ENCODE data around the gene ENG. TPM values are rescaled to one million over a fixed set of nuclear protein-coding genes. Genes with fewer than 3 reads are reported as not detected.
A peak's percentile ranks its signal among the peaks of the same experiment; 100 is the strongest.

Gene ENG
- polyA plus RNA-seq, 1 of the 3 experiments (the other 2 are of a cell fraction): 18.8 TPM

- H3K27ac ChIP-seq (ENCODE audit: low read depth in 2 of 2, low read length in 1 of 2): peak overlapping the region in 1 of 2 experiments; percentile 75; a peak in 1 of 4 replicates
- no peaks in the 10 kb centered on the region for H3K27me3 ChIP-seq (ENCODE audit: insufficient read depth)
- DNase-seq: no peak
- 95% methylated on average over 15 of the region's 19 CpGs for WGBS (ENCODE audit: low lambda C conversion rate)
- peaks cover 8% of the 10 kb centered on the region for H3F3A ChIP-seq (replicated peaks; ENCODE audit: insufficient read depth)
- H3K9ac ChIP-seq: no peak overlapping the region
- ChIA-PET CTCF (interaction anchor here (1.0 to 1.6 kb wide), 2 partner anchors 10 to 107 kb away, joined by 4 to 6 read pairs; no protein-coding TSS in a partner anchor), POLR2A (no interaction called here)
- H2AFZ ChIP-seq (ENCODE audit: low read depth): no peak overlapping the region
- H3K4me2 ChIP-seq: no peak overlapping the region
- peaks cover 0 to 33% of the 10 kb centered on the region in 2 experiments; a peak in 1 of 4 replicates for H3K4me1 ChIP-seq (ENCODE audit: control insufficient read depth in 1 of 2, insufficient read depth in 2 of 2, low read depth in 1 of 2, low read length in 1 of 2)
- 0 out of 2 replicates have a peak, but pooled peaks cover 3% of the 10 kb centered on the region for H3K79me2 ChIP-seq (ENCODE audit: insufficient read depth)
- TF ChIP-seq EZH2phosphoT487 (IDR thresholded peaks at IDR 0.05; ENCODE audit: borderline replicate concordance, low read depth): no peak
- no peak for TF ChIP-seq MEF2A (IDR thresholded peaks at IDR 0.05; ENCODE audit: borderline replicate concordance, low read depth)
- TF ChIP-seq RAD21 (IDR thresholded peaks at IDR 0.05; ENCODE audit: low read length): no peak
- no peak for TF ChIP-seq FOXJ3 (CRISPR knock-in tag; IDR thresholded peaks at IDR 0.05)
- TF ChIP-seq, protein P1, sequence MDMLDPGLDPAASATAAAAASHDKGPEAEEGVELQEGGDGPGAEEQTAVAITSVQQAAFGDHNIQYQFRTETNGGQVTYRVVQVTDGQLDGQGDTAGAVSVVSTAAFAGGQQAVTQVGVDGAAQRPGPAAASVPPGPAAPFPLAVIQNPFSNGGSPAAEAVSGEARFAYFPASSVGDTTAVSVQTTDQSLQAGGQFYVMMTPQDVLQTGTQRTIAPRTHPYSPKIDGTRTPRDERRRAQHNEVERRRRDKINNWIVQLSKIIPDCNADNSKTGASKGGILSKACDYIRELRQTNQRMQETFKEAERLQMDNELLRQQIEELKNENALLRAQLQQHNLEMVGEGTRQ (IDR thresholded peaks at IDR 0.05; ENCODE audit: borderline replicate concordance, low read depth, low read length): no peak
- TF ChIP-seq FOSL2 (IDR thresholded peaks at IDR 0.05; ENCODE audit: borderline replicate concordance, low read depth): no peak
- no peak; the same call in 1 of the 2 replicates for TF ChIP-seq POLR2AphosphoS5 (IDR thresholded peaks at IDR 0.05; ENCODE audit: low read depth, low read length)
- TF ChIP-seq SMC3 (IDR thresholded peaks at IDR 0.05; ENCODE audit: low read depth, low read length): no peak
- TF ChIP-seq SIN3A (IDR thresholded peaks at IDR 0.05; ENCODE audit: borderline replicate concordance, low read depth, low read length): no peak
- no peaks in the 10 kb centered on the region for H3K9me2 ChIP-seq
- H3K36me3 ChIP-seq (replicated peaks in 1 of 2; ENCODE audit: control insufficient read depth in 1 of 2, insufficient read depth in 2 of 2, low read length in 1 of 2): peaks cover 14 to 41% of the 10 kb centered on the region in 2 experiments
- H3K9me3 ChIP-seq: no peaks in the 10 kb centered on the region
- H4K20me1 ChIP-seq (ENCODE audit: insufficient read depth): no peaks in the 10 kb centered on the region
- H3K4me3 ChIP-seq (ENCODE audit: low read depth in 2 of 2, low read length in 1 of 2): no peak overlapping the region
These were observed 41.4 kb downstream of the ENG start for GRCh38 chr9:127812936-127813675.

- ChIA-PET POLR2A (no interaction called here), CTCF (interaction anchor here (1.6 kb wide), 1 partner anchor 109 kb away, joined by 6 read pairs; no protein-coding TSS in a partner anchor)
- TF ChIP-seq IRF3 (IDR thresholded peaks at IDR 0.05; ENCODE audit: low read depth, low read length): no peak
- no peak for TF ChIP-seq FOXJ3 (CRISPR knock-in tag; IDR thresholded peaks at IDR 0.05)
- TF ChIP-seq RAD21 (IDR thresholded peaks at IDR 0.05; ENCODE audit: low read length): no peak
- no peak for TF ChIP-seq GABPA (IDR thresholded peaks at IDR 0.05; ENCODE audit: low read depth)
- no peak for TF ChIP-seq TCF12 (IDR thresholded peaks at IDR 0.05)
- TF ChIP-seq MXI1 (IDR thresholded peaks at IDR 0.05; ENCODE audit: low read depth, low read length): no peak
- TF ChIP-seq POLR2AphosphoS5 (IDR thresholded peaks at IDR 0.05; ENCODE audit: low read depth, low read length): no peak
- no peak for TF ChIP-seq USF1 (IDR thresholded peaks at IDR 0.05; ENCODE audit: borderline replicate concordance, low read depth)
- TF ChIP-seq, protein P2, sequence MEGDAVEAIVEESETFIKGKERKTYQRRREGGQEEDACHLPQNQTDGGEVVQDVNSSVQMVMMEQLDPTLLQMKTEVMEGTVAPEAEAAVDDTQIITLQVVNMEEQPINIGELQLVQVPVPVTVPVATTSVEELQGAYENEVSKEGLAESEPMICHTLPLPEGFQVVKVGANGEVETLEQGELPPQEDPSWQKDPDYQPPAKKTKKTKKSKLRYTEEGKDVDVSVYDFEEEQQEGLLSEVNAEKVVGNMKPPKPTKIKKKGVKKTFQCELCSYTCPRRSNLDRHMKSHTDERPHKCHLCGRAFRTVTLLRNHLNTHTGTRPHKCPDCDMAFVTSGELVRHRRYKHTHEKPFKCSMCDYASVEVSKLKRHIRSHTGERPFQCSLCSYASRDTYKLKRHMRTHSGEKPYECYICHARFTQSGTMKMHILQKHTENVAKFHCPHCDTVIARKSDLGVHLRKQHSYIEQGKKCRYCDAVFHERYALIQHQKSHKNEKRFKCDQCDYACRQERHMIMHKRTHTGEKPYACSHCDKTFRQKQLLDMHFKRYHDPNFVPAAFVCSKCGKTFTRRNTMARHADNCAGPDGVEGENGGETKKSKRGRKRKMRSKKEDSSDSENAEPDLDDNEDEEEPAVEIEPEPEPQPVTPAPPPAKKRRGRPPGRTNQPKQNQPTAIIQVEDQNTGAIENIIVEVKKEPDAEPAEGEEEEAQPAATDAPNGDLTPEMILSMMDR (IDR thresholded peaks at IDR 0.05): no peak
- no peak for TF ChIP-seq RCOR1 (IDR thresholded peaks at IDR 0.05; ENCODE audit: low read length)
- 0 out of 2 replicates have a peak, but pooled peaks cover 3% of the 10 kb centered on the region for H3K79me2 ChIP-seq (ENCODE audit: insufficient read depth)
- H3K9me2 ChIP-seq: no peaks in the 10 kb centered on the region
- peaks cover 20 to 46% of the 10 kb centered on the region in 2 experiments for H3K36me3 ChIP-seq (replicated peaks in 1 of 2; ENCODE audit: control insufficient read depth in 1 of 2, insufficient read depth in 2 of 2, low read length in 1 of 2)
- H3F3A ChIP-seq (replicated peaks; ENCODE audit: insufficient read depth): peaks cover 8% of the 10 kb centered on the region
- H3K4me1 ChIP-seq (ENCODE audit: control insufficient read depth in 1 of 2, insufficient read depth in 2 of 2, low read depth in 1 of 2, low read length in 1 of 2): peaks cover 0 to 22% of the 10 kb centered on the region in 2 experiments; a peak in 1 of 4 replicates
- WGBS (ENCODE audit: low lambda C conversion rate): 97% methylated on average over 6 of the region's 6 CpGs
- no peak overlapping the region for H3K4me3 ChIP-seq (ENCODE audit: low read depth in 2 of 2, low read length in 1 of 2)
- H2AFZ ChIP-seq (ENCODE audit: low read depth): no peak overlapping the region
- H3K27ac ChIP-seq (ENCODE audit: low read depth in 2 of 2, low read length in 1 of 2): no peak overlapping the region
- no peak overlapping the region for H3K4me2 ChIP-seq
- H3K9ac ChIP-seq: no peak overlapping the region
- H4K20me1 ChIP-seq (ENCODE audit: insufficient read depth): no peaks in the 10 kb centered on the region
- no peak for DNase-seq
- H3K9me3 ChIP-seq: no peaks in the 10 kb centered on the region
- H3K27me3 ChIP-seq (ENCODE audit: insufficient read depth): no peaks in the 10 kb centered on the region
These were observed 42.4 kb downstream of the ENG start for GRCh38 chr9:127812011-127812410.

Data from SK-N-SH (cell line).